ENCODE data around the gene PIANP. TPM values are rescaled to one million over a fixed set of nuclear protein-coding genes. Genes with fewer than 3 reads are reported as not detected.

PIANP gene
- total RNA-seq, 1 donor from 2014 or later: 5.6 TPM

DNA sequence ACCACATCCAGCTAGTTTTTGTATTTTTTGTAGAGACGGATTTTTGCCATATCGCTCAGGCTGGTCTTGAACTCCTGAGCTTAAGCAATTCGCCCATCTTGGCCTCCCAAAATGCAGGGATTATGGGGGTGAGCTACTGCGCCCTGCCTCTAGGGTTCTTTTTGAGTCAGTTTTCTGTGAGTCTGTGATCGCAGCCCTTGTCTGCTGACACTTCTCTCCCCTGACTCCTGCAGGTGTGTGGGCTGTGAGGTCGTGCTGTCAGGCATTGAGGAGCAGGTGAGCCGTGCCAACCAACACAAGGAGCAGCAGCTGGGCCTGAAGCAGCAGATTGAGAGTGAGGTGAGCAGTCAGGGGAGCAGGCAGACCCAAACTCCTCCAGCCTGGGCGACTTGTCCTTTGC lies 29.6 kb upstream of the PIANP start:
- H3K36me3 ChIP-seq: peaks cover 0 to 42% of the 10 kb centered on the region in 2 donors
- H3K27me3 ChIP-seq: no peaks in the 10 kb centered on the region
- TF ChIP-seq, protein P1, sequence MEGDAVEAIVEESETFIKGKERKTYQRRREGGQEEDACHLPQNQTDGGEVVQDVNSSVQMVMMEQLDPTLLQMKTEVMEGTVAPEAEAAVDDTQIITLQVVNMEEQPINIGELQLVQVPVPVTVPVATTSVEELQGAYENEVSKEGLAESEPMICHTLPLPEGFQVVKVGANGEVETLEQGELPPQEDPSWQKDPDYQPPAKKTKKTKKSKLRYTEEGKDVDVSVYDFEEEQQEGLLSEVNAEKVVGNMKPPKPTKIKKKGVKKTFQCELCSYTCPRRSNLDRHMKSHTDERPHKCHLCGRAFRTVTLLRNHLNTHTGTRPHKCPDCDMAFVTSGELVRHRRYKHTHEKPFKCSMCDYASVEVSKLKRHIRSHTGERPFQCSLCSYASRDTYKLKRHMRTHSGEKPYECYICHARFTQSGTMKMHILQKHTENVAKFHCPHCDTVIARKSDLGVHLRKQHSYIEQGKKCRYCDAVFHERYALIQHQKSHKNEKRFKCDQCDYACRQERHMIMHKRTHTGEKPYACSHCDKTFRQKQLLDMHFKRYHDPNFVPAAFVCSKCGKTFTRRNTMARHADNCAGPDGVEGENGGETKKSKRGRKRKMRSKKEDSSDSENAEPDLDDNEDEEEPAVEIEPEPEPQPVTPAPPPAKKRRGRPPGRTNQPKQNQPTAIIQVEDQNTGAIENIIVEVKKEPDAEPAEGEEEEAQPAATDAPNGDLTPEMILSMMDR (IDR thresholded peaks at IDR 0.05): no peak
- TF ChIP-seq POLR2AphosphoS5 (IDR thresholded peaks at IDR 0.05; ENCODE audit: insufficient read depth in 1 of 2, low read depth in 1 of 2): no peak
- no peak for TF ChIP-seq POLR2A (IDR thresholded peaks at IDR 0.05)
- H3K27ac ChIP-seq: no peak overlapping the region
- no peak overlapping the region for H3K4me3 ChIP-seq
- H3K4me1 ChIP-seq: peaks cover under 1% of the 10 kb centered on the region
- intact Hi-C loops (cut with DNase I): no loop called here
- DNase-seq (ENCODE audit: extremely low spot score in 2 of 2): no peak
- H3K9me3 ChIP-seq: no peaks in the 10 kb centered on the region

DNA sequence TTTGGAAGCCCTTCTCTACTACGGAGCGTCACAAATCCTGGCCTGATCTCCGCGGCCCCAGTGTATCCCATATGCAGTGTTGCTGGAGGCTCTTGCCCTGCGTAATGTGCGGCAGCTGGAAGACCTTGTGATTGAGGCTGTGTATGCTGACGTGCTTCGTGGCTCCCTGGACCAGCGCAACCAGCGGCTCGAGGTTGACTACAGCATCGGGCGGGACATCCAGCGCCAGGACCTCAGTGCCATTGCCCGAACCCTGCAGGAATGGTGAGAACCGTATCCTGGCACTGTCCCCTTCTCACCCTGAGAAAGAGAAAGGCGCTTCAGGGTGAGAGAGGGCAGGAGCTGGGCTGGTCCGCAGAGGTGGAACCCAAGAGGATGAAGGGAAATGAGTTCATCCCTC lies 28.6 kb upstream of the PIANP start:
- no peak for DNase-seq (ENCODE audit: extremely low spot score in 2 of 2)
- peaks cover 0 to 42% of the 10 kb centered on the region in 2 donors for H3K36me3 ChIP-seq
- H3K4me3 ChIP-seq: no peak overlapping the region
- H3K4me1 ChIP-seq: peaks cover 10% of the 10 kb centered on the region
- intact Hi-C loops (cut with DNase I): no loop called here
- TF ChIP-seq POLR2A (IDR thresholded peaks at IDR 0.05) (no peak), POLR2AphosphoS5 (IDR thresholded peaks at IDR 0.05; ENCODE audit: insufficient read depth in 1 of 2, low read depth in 1 of 2) (no peak)
- TF ChIP-seq, protein P1 (IDR thresholded peaks at IDR 0.05): no peak
- no peaks in the 10 kb centered on the region for H3K27me3 ChIP-seq
- no peaks in the 10 kb centered on the region for H3K9me3 ChIP-seq
- no peak overlapping the region for H3K27ac ChIP-seq

DNA sequence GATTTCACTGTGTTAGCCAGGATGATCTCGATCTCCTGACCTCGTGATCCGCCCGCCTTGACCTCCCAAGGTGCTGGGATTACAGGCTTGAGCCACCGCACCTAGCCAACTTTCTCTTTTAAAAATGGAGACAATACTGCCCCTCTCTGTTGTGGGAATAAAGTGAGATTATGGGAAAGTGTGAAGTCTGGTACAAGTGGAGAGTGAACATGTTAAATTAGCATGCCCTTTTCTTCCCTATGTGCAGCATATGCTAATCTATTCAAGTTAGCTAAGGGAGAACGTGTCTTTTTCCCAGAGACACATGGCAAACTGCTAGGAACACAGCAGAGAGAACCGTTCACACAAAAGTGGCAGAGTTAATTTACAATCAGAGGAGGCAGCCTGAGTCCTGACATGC lies 24.7 kb upstream of the PIANP start:
- no peaks in the 10 kb centered on the region for H3K27me3 ChIP-seq
- H3K4me3 ChIP-seq: no peak overlapping the region
- no peak overlapping the region for H3K27ac ChIP-seq
- no peaks in the 10 kb centered on the region for H3K9me3 ChIP-seq
- H3K4me1 ChIP-seq: peaks cover 10% of the 10 kb centered on the region
- DNase-seq (ENCODE audit: extremely low spot score in 2 of 2): no peak
- no peak for TF ChIP-seq POLR2A (IDR thresholded peaks at IDR 0.05)
- no peak for TF ChIP-seq POLR2AphosphoS5 (IDR thresholded peaks at IDR 0.05; ENCODE audit: insufficient read depth in 1 of 2, low read depth in 1 of 2)
- TF ChIP-seq, protein P1 (IDR thresholded peaks at IDR 0.05): no peak
- H3K36me3 ChIP-seq: peaks cover 0 to 25% of the 10 kb centered on the region in 2 donors
- intact Hi-C loops (cut with DNase I): loop anchor here (2.0 kb wide), 1 partner anchor 37 kb away; the partner anchor contains the start of gene ZNF384

DNA sequence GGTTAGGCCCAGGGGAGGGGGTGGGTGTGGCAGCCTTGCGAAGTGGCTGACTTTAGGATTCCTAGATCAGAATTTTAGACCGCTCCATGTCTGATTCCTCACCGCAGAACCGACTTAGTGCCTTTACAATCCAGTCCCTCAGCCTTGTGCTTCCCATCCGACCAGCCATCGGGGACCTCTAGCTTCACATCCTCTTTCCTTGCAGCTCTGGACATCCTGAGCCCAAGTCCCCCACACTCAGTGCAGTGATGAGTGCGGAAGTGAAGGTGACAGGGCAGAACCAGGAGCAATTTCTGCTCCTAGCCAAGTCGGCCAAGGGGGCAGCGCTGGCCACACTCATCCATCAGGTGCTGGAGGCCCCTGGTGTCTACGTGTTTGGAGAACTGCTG lies 23.8 kb upstream of the PIANP start:
- H3K27ac ChIP-seq: peak overlapping the region; percentile 77
- no peak for DNase-seq (ENCODE audit: extremely low spot score in 2 of 2)
- peaks cover 10% of the 10 kb centered on the region for H3K4me1 ChIP-seq
- H3K9me3 ChIP-seq: no peaks in the 10 kb centered on the region
- TF ChIP-seq, protein P1 (IDR thresholded peaks at IDR 0.05): no peak
- TF ChIP-seq POLR2AphosphoS5 (IDR thresholded peaks at IDR 0.05; ENCODE audit: insufficient read depth in 1 of 2, low read depth in 1 of 2): no peak
- TF ChIP-seq POLR2A (IDR thresholded peaks at IDR 0.05): no peak
- no peaks in the 10 kb centered on the region for H3K27me3 ChIP-seq
- peak overlapping the region; percentile 61 to 65 for H3K4me3 ChIP-seq
- H3K36me3 ChIP-seq: peaks cover 0 to 15% of the 10 kb centered on the region in 2 donors
- intact Hi-C loops (cut with DNase I): loop anchor here (2.0 kb wide), 1 partner anchor 36 kb away; the partner anchor contains the start of gene ZNF384

DNA sequence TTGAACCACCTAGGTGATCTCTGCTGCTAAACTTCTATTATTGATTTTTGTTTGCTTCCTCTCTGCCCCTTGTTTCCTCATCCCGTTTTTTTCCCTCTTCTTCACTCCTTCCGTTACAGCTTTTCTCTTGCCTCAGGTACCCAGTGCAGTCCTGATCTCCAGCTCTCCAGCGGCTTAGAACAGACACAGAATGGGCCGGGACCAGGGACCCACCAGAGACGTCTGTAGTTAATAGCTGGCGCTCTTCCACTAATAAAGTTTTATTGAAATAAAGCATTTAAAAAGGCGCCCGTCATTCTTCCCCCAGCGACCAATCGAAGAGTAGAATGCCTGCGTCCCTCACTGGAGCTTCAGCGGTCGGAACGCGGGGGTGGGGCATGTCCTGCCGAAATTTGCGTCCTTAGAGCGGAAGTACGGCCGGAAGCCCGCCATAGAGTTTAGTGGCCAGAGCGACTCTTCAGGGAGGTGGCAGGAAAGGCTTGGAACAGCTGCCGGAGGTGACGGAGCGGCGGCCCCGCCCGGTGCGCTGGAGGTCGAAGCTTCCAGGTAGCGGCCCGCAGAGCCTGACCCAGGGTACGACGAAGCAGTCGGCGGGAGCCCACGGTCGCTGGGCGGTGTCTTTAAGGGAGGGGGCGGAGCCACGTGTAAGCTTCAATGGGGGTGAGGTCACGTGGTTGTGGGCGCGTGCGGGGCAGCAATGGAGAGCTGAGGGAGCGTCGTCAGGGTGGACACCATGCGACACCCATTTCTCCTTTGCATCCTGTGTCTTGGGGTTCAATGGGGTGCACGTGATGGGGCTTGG lies 23.2 kb upstream of the PIANP start, which contains the start of gene COPS7A:
Gene COPS7A (plus strand): TSS at position 440 of the 802 bp plus-strand sequence. CDS start 611 bp downstream, outside the sequence.
- intact Hi-C loops (cut with DNase I): loop anchor here (2.0 kb wide), 1 partner anchor 35 kb away; the partner anchor contains the start of gene ZNF384
- H3K36me3 ChIP-seq: peaks cover 0 to 9% of the 10 kb centered on the region in 2 donors
- peaks cover 10% of the 10 kb centered on the region for H3K4me1 ChIP-seq
- no peaks in the 10 kb centered on the region for H3K27me3 ChIP-seq
- H3K9me3 ChIP-seq: no peaks in the 10 kb centered on the region
- peak within 1 kb of the TSS; percentile 77 for H3K27ac ChIP-seq
- H3K4me3 ChIP-seq: peak within 1 kb of the TSS; percentile 61 to 65
- DNase-seq (ENCODE audit: extremely low spot score in 2 of 2): peak in 1 of 2 donors; percentile 98
- TF ChIP-seq POLR2A (IDR thresholded peaks at IDR 0.05) (no peak), POLR2AphosphoS5 (IDR thresholded peaks at IDR 0.05; ENCODE audit: insufficient read depth in 1 of 2, low read depth in 1 of 2) (peak; percentile 94 to 98)
- TF ChIP-seq, protein P1 (IDR thresholded peaks at IDR 0.05): no peak

All from vagina (tissue), 2 donors.